GM19351 (cell line): ENCODE data around the gene IMPA2.

Source experiments
- ATAC-seq: cut with Tn5 transposase; IDR thresholded peaks from one replicate; pipeline ENCODE4 v1.9.1; 2021; ENCODE audit warnings: mild to moderate bottlenecking, moderate library complexity; ENCODE audit not compliant: unreplicated experiment

The IMPA2 gene

GRCh38 chr18:12006488-12006840 is 25.2 kb downstream of the IMPA2 start:
- ATAC-seq = no peak

- no peak for ATAC-seq
Measured at GRCh38 chr18:12007063-12007462, 25.8 kb downstream of the IMPA2 start.

GRCh38 chr18:12008181-12008767 is 27.0 kb downstream of the IMPA2 start:
- ATAC-seq = no peak

GRCh38 chr18:12008842-12009580 is 27.7 kb downstream of the IMPA2 start:
- no peak for ATAC-seq

GRCh38 chr18:12009581-12010140 is 28.4 kb downstream of the IMPA2 start:
- no peak for ATAC-seq

- ATAC-seq = no peak
Measured at GRCh38 chr18:12010187-12010802, 29.0 kb downstream of the IMPA2 start.

- ATAC-seq = no peak
Measured at GRCh38 chr18:12011199-12011956, 30.1 kb downstream of the IMPA2 start.

- no peak for ATAC-seq
Measured at GRCh38 chr18:12011957-12012549, 30.7 kb downstream of the IMPA2 start.

- ATAC-seq = no peak
Measured at GRCh38 chr18:12012697-12013096, 31.4 kb downstream of the IMPA2 start.

- no peak for ATAC-seq
Measured at GRCh38 chr18:12013186-12013916, 32.0 kb downstream of the IMPA2 start.

GRCh38 chr18:12014086-12014485 is 32.8 kb downstream of the IMPA2 start:
- no peak for ATAC-seq

GRCh38 chr18:12014521-12015415 is 33.5 kb downstream of the IMPA2 start:
- no peak for ATAC-seq

- no peak for ATAC-seq
Measured at GRCh38 chr18:12015416-12016062, 34.2 kb downstream of the IMPA2 start.

- no peak for ATAC-seq
Measured at GRCh38 chr18:12017081-12017480, 35.8 kb downstream of the IMPA2 start.

GRCh38 chr18:12018861-12019260 is 37.6 kb downstream of the IMPA2 start:
- ATAC-seq = no peak

- ATAC-seq = no peak
Measured at GRCh38 chr18:12021077-12021476, 39.8 kb downstream of the IMPA2 start.

GRCh38 chr18:12021596-12021995 is 40.3 kb downstream of the IMPA2 start:
- no peak for ATAC-seq

- ATAC-seq = no peak
Measured at GRCh38 chr18:12023375-12023774, 42.1 kb downstream of the IMPA2 start.

- no peak for ATAC-seq
Measured at GRCh38 chr18:12026562-12026961, 45.3 kb downstream of the IMPA2 start.
